RWPE1 (cell line): ENCODE measurements around the gene OR1L8.
A peak's percentile ranks its signal among the peaks of the same experiment; 100 is the strongest.
"Not testable (repeated sequence)": the region's sequence is repeated elsewhere in the genome, so short reads cannot be mapped to it uniquely, and the experiment has no call there.

ENCODE experiments used
- CTCF ChIA-PET: fragments of 350-600 bp; sonication (Branson Sonifier 250); formaldehyde crosslinking; extraction: SDS; loops from one replicate; lab custom pipeline; 2021; lab: Yijun Ruan, JAX
- POLR2A ChIA-PET: fragments of 400-600 bp; formaldehyde crosslinking; extraction: SDS; loops from one replicate; lab custom pipeline; 2020; ENCODE audit warnings: antibody characterized with exemption; ENCODE audit not compliant: low non-redundant PET; lab: Yijun Ruan, JAX
- DNase-seq: peaks from one replicate; pipeline ENCODE4 v3.0.0; 2012; ENCODE audit warnings: low spot score
- H3K27ac ChIP-seq: fragments of 450-650 bp; 2 replicates; pipeline ENCODE4 v1.5.1; 2017
- TF ChIP-seq, protein P1 (sequence below): fragments of 450-650 bp; conservative IDR thresholded peaks from 2 replicates; pipeline ENCODE4 v1.5.1; 2017; ENCODE audit warnings: low read depth, mild to moderate bottlenecking

Gene OR1L8

DNA sequence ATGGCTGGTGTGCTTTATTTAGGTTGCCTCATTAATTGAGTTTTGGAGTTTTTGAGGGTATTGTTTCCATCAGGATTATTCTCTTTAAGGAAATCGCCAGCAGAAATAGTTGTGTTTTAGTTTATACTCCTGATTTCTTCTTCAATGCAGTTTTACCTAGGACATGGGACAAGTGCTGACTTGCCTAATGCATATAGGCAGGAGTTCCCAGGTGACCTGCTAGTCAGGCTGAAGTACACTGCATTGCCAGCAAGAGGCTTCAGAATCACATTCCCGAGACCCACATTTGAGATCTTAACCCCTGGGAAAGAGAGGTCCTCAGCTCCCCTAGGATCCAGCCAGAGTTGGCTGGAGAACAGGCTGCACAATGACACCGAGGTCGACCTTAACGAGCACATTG is 31.8 kb downstream of the OR1L8 start:
- ChIA-PET POLR2A (no interaction called here), CTCF (no interaction called here)
- TF ChIP-seq, protein P1, sequence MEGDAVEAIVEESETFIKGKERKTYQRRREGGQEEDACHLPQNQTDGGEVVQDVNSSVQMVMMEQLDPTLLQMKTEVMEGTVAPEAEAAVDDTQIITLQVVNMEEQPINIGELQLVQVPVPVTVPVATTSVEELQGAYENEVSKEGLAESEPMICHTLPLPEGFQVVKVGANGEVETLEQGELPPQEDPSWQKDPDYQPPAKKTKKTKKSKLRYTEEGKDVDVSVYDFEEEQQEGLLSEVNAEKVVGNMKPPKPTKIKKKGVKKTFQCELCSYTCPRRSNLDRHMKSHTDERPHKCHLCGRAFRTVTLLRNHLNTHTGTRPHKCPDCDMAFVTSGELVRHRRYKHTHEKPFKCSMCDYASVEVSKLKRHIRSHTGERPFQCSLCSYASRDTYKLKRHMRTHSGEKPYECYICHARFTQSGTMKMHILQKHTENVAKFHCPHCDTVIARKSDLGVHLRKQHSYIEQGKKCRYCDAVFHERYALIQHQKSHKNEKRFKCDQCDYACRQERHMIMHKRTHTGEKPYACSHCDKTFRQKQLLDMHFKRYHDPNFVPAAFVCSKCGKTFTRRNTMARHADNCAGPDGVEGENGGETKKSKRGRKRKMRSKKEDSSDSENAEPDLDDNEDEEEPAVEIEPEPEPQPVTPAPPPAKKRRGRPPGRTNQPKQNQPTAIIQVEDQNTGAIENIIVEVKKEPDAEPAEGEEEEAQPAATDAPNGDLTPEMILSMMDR: no peak

DNA sequence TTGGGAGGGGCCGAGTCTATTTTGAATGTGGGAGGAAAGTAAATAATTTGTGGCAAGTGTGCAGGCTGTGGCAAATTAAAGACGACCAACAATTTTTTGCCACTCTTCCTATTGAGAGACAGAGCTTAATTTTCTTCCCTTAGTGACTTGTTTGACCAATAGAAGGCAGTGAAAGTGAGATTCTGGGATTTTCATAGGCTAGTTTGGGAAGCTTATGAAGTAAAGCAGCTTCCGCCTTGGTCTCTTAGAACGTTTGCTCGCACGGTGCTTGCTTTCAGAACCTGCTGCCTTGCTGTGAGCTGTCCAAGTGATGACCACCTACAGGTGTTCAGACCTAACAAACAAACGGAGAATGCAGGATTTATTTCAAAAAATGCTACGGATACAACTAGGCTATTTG is 37.0 kb downstream of the OR1L8 start:
- ChIA-PET CTCF (no interaction called here), POLR2A (no interaction called here)
- H3K27ac ChIP-seq: no peak overlapping the region
- TF ChIP-seq, protein P1: no peak
- no peak for DNase-seq

More for the DNA sequence above, 31.8 kb downstream of the OR1L8 start:
- no peak overlapping the region for H3K27ac ChIP-seq
- peak; percentile 64 for DNase-seq

DNA sequence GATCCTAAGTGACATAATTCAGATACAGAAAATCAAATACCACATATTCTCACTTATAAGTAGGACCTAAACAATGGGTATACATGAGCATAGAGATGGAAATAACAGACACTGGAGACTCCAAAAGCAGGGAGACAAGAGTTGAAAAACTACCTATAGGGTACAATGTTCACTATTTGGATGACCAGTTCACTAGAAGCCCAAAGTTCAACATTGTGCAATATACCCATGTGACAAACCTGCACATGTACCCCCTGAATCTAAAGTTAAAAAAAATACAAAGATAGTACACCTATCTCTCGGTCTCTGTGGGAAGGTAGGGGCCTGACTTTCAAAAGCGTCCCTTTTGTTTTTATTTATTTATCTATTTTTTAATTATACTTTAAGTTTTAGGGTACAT is 44.4 kb downstream of the OR1L8 start:
- CTCF ChIA-PET: no interaction called here
- POLR2A ChIA-PET: no interaction called here
- no peak overlapping the region for H3K27ac ChIP-seq
- DNase-seq: no peak
- TF ChIP-seq, protein P1: no peak

DNA sequence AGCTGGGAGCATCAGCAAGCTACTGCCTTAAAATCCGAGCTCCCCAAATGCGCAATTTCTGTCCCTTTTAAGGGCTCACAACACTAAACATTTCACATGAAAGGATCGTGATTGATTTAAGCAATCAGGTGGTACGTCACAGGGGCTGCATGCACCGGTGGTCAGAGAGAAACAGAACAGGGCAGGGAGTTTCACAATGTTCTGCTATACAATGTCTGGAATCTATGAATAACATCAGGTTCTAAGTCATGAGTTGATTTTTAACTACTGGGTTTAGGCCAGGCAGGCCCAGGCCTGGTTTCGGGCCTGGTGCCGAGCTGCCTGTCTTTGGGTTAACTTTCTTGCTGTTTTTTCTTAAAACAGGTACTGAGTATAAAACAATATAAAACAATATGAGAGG is 46.1 kb downstream of the OR1L8 start:
- CTCF ChIA-PET, DNase-seq, POLR2A ChIA-PET, H3K27ac ChIP-seq: not testable (repeated sequence)

DNA sequence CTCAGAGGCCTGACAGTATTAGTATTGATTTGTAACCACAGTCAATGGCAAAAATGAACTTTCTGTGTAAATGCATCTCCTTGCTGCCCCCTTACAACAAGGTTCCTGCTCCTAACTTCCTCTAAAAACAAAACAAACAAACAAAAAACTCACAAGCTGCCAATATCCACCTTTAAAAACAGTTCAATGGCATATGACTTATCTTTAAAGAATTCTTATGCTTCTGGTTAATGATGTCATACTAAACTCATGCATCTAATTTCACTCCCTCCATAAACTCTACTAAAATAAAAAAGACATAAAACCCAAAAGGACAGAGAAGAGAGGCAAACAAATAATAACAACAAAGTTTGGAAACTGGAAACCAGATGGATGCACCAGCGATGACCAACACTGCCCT is 47.0 kb downstream of the OR1L8 start:
- ChIA-PET CTCF (no interaction called here), POLR2A (no interaction called here)
- DNase-seq: no peak
- no peak overlapping the region for H3K27ac ChIP-seq
- TF ChIP-seq, protein P1: no peak

DNA sequence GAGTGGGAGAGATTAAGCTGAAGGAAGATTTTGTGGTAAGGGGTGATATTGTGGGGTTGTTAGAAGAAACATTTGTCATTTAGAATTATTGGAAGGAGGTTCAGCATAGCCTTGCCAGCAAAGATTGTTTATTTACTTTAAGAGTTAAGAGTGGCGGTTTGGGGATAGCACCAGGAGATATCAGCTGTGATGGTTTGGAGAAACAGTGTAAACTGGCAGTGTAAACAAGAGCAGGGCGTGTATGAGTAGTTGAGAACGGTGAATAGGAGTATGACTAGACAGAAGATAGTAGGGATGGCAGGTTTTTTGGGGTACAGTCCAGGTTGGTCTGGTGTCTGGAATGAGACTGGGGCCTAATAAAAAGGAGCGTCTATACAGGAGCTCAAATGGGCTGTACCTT is 52.0 kb downstream of the OR1L8 start:
- CTCF ChIA-PET, POLR2A ChIA-PET, H3K27ac ChIP-seq, DNase-seq: not testable (repeated sequence)

DNA sequence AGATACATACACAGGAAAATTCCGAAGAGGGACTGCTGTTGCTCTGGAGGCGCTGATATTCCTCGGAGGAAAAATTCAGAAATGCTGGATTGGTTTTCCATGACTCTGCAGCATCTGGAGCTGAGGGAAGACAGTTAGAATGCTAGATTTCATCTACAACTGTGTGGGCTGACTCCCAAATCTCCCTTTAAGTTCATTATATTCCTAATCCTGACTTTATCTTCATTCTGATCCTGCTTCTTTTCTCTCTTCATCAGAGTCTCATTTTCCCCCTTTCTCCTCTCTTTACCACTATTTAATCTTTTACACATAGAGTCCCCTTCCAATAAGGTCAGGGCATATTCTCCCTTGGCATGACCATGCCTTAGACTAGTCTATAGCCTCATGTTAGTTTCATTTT is 56.0 kb downstream of the OR1L8 start, which contains the start of gene OR1N1:
OR1N1 (minus strand) TSS at position 101 of the 400 bp plus-strand sequence; CDS start at position 101, 0 bp downstream.
- CTCF ChIA-PET: interaction anchor here (0.6 kb wide), 1 partner anchor 46 kb away, joined by 3 read pairs; no protein-coding TSS in a partner anchor
- POLR2A ChIA-PET: no interaction called here
- H3K27ac ChIP-seq: no peak within 1 kb of the TSS
- DNase-seq: no peak
- TF ChIP-seq, protein P1: no peak

DNA sequence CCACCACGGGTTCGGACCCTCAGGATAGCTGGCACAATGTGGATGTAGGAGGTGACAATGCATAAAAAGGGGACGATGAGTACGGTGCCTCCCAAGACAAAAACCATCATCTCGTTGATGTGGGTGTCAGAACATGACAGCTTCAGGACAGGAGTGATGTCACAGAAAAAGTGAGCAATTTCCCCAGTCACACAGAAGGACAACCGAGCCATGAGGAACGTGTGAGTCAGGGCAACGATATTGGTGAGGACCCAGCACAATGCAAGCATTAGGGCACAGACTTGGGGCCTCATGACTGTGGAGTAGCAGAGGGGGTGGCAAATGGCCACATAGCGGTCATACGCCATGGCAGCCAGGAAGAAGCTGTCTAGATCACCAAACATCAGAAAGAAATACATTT is 56.6 kb downstream of the OR1L8 start:
- H3K27ac ChIP-seq: no peak overlapping the region
- ChIA-PET POLR2A (no interaction called here), CTCF (no interaction called here)
- DNase-seq: no peak
- TF ChIP-seq, protein P1: no peak
